ENCODE measurements around the gene MANF. TPM values are rescaled to one million over a fixed set of nuclear protein-coding genes. Genes with fewer than 3 reads are reported as not detected.

MANF gene
- total and polyA plus RNA-seq, 2 of the 13 experiments (the other 11 are each of a cell fraction or from before 2014, with no cell fraction given) = 55.4 to 269 TPM

DNA sequence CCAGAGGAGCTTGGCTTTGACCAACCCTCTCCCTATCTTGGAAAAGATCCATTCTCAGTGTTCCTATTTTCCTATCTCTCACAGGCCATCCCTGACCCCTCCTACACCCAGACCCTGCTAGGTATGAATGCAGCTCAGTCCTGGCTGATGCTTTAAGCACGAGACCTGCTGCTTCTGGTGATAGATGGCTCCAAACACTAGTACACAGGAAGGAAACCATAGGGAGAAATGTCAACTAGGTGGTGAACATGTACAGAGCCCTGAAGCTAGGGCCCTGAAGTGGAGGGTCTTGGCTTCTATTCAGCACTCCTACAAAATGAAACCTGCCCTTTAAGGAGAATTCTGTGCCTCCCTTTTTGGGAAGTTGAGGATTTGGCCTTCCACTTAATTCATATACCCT is 47.4 kb upstream of the MANF start:
- POLR2A ChIA-PET = no interaction called here

DNA sequence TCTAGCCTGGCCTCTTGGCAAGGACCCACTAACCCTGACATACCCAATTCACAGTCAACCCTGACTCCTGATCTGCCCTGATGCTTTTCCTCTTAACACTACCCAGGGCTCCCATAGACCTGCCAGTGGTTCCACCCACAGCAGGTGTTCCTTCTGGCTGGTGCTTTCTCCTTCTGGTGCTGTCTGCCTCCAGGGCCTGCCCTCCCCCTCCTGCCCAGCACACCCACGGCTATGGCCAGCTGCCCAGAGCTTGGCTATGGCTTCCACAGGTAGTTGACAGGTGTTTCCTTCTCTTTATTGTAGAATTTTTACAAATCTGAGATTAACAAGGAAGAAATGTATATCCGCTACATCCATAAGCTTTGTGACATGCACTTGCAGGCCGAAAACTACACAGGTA is 46.5 kb upstream of the MANF start:
- intact Hi-C loops (cut with micrococcal nuclease; ENCODE audit: unreplicated experiment) (no loop called here), in situ Hi-C loops (cut with HindIII; ENCODE audit: extremely low pct_ligation_motif_present, low pct_unique_long_range_greater_than_20kb) (no loop called here)
- H3K79me2 ChIP-seq (ENCODE audit: insufficient read depth, low read length) = no peaks in the 10 kb centered on the region
- WGBS (ENCODE audit: low lambda C conversion rate) = 35% methylated on average over 3 of the region's 3 CpGs
- ATAC-seq (no peak), FAIRE-seq (no peak), DNase-seq (ENCODE audit: low spot score) (no peak)
- ChIA-PET CTCF (ENCODE audit: low intra/inter-chr PET ratio, low total read pairs) (no interaction called here), POLR2A (no interaction called here)
- H3K36me3 ChIP-seq (replicated peaks in 1 of 2; ENCODE audit: control insufficient read depth in 1 of 2, insufficient read depth in 2 of 2, low read length in 2 of 2) = no peaks in the 10 kb centered on the region
- H3K9ac ChIP-seq (ENCODE audit: insufficient read depth, low read depth, low read length) = no peak overlapping the region
- H4K20me1 ChIP-seq (ENCODE audit: insufficient read depth, low read length) = no peaks in the 10 kb centered on the region
- H3K4me3 ChIP-seq (replicated peaks in 1 of 3; ENCODE audit: insufficient read depth in 1 of 3, low read depth in 2 of 3, low read length in 3 of 3) = no peak overlapping the region
- no peak overlapping the region for H2AFZ ChIP-seq (ENCODE audit: low read length)
- BruUV-seq (replicated peaks) = no TSS peak
- TF ChIP-seq DPF2 (CRISPR knock-in tag; IDR thresholded peaks at IDR 0.05; ENCODE audit: borderline replicate concordance, low read depth) = no peak
- TF ChIP-seq ZNF44 (CRISPR knock-in tag; IDR thresholded peaks at IDR 0.05) = no peak
- H3K9me3 ChIP-seq (ENCODE audit: low read length) = no peaks in the 10 kb centered on the region
- no peak overlapping the region for H3K27ac ChIP-seq (ENCODE audit: extremely low read length, insufficient read depth, low read length)
- peaks cover 13% of the 10 kb centered on the region for H3K4me1 ChIP-seq (ENCODE audit: insufficient read depth, low read length)
- no peaks in the 10 kb centered on the region; a peak in 3 of 5 replicates for H3K27me3 ChIP-seq (ENCODE audit: control insufficient read depth in 1 of 2, insufficient read depth in 2 of 2, low read length in 2 of 2)
- no peak overlapping the region for H3K4me2 ChIP-seq (ENCODE audit: low read depth, low read length)

More for the DNA sequence above, 47.4 kb upstream of the MANF start:
- Histone ChIP-seq H3K4me2 (ENCODE audit: low read depth, low read length) (no peak overlapping the region), H3K79me2 (ENCODE audit: insufficient read depth, low read length) (no peaks in the 10 kb centered on the region), H3K9me3 (ENCODE audit: low read length) (no peaks in the 10 kb centered on the region), H3K27me3 (ENCODE audit: control insufficient read depth in 1 of 2, insufficient read depth in 2 of 2, low read length in 2 of 2) (no peaks in the 10 kb centered on the region; a peak in 3 of 5 replicates), H3K36me3 (replicated peaks in 1 of 2; ENCODE audit: control insufficient read depth in 1 of 2, insufficient read depth in 2 of 2, low read length in 2 of 2) (no peaks in the 10 kb centered on the region), H3K4me3 (replicated peaks in 1 of 3; ENCODE audit: insufficient read depth in 1 of 3, low read depth in 2 of 3, low read length in 3 of 3) (no peak overlapping the region), H3K4me1 (ENCODE audit: insufficient read depth, low read length) (peaks cover 13% of the 10 kb centered on the region), H2AFZ (ENCODE audit: low read length) (no peak overlapping the region), H3K9ac (ENCODE audit: insufficient read depth, low read depth, low read length) (no peak overlapping the region), H3K27ac (ENCODE audit: extremely low read length, insufficient read depth, low read length) (no peak overlapping the region), H4K20me1 (ENCODE audit: insufficient read depth, low read length) (no peaks in the 10 kb centered on the region)
- DNase-seq (ENCODE audit: low spot score) (no peak), ATAC-seq (no peak), FAIRE-seq (no peak)
- CTCF ChIA-PET (ENCODE audit: low intra/inter-chr PET ratio, low total read pairs) = no interaction called here
- no TSS peak for BruUV-seq (replicated peaks)
- 0% methylated on average over 1 of the region's 1 CpG for WGBS (ENCODE audit: low lambda C conversion rate)
- intact Hi-C loops (cut with micrococcal nuclease; ENCODE audit: unreplicated experiment) (no loop called here), in situ Hi-C loops (cut with HindIII; ENCODE audit: extremely low pct_ligation_motif_present, low pct_unique_long_range_greater_than_20kb) (no loop called here)
- TF ChIP-seq, protein P1, sequence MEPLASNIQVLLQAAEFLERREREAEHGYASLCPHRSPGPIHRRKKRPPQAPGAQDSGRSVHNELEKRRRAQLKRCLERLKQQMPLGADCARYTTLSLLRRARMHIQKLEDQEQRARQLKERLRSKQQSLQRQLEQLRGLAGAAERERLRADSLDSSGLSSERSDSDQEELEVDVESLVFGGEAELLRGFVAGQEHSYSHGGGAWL (CRISPR knock-in tag; IDR thresholded peaks at IDR 0.05) = no peak

All from HepG2 (cell line).